SK-N-MC (cell line): ENCODE data around the gene TUT4.

ENCODE experiments used
- EZH2 ChIP-seq: fragments of 200-600 bp; sonication (generic); IDR thresholded peaks from one replicate; pipeline ENCODE4 v1.6.1; 2017; ENCODE audit warnings: antibody characterized with exemption
- FOXP2 ChIP-seq: optimal IDR thresholded peaks from 2 replicates; pipeline ENCODE3; 2011; ENCODE audit warnings: mild to moderate bottlenecking, moderate library complexity; ENCODE audit not compliant: insufficient read depth; ENCODE audit errors: extremely low read length, control extremely low read depth
- POLR2AphosphoS5 ChIP-seq: IDR thresholded peaks from 2 replicates; pipeline ENCODE4 v1.6.1; 2012; ENCODE audit warnings: mild to moderate bottlenecking, low read depth, low read length, borderline replicate concordance

- no peak for TF ChIP-seq POLR2AphosphoS5
- no peak for TF ChIP-seq EZH2
- no peak for TF ChIP-seq FOXP2
Observed at GRCh38 chr1:52424813-52425212, 128.1 kb downstream of the TUT4 start.
